ENCODE results near the gene GRID1. TPM values are rescaled to one million over a fixed set of nuclear protein-coding genes. Genes with fewer than 3 reads are reported as not detected.

The GRID1 gene
- total and polyA plus RNA-seq, 9 of the 15 experiments (the other 6 are each of a cell fraction or from before 2014, with no cell fraction given): 0.01 to 7.2 (median 1.2) TPM

- intact Hi-C loops (cut with micrococcal nuclease): no loop called here
- DNase-seq (ENCODE audit: extremely low read depth in 1 of 4, low spot score in 3 of 4) (no peak), ATAC-seq (no peak), FAIRE-seq (no peak)
- Histone ChIP-seq H3K27ac (ENCODE audit: extremely low read depth, low read depth, low read length) (no peak overlapping the region), H3K9ac (ENCODE audit: insufficient read depth in 1 of 2, low read depth in 2 of 2, low read length in 2 of 2) (no peak overlapping the region), H3K9me3 (replicated peaks; ENCODE audit: control insufficient read depth, insufficient read depth, low read depth, low read length) (no peaks in the 10 kb centered on the region), H3K36me3 (ENCODE audit: control insufficient read depth, insufficient read depth, low read length) (no peaks in the 10 kb centered on the region), H3K9me1 (ENCODE audit: control insufficient read depth, insufficient read depth, low read length) (no peaks in the 10 kb centered on the region), H3K4me1 (replicated peaks in 1 of 2; ENCODE audit: control insufficient read depth in 2 of 2, insufficient read depth in 2 of 2, low read length in 2 of 2) (no peaks in the 10 kb centered on the region), H3K79me2 (ENCODE audit: control insufficient read depth, insufficient read depth, low read length) (no peaks in the 10 kb centered on the region), H2AFZ (ENCODE audit: low read depth, low read length) (no peak overlapping the region), H3K4me2 (ENCODE audit: insufficient read depth, low read length) (no peak overlapping the region), H3K4me3 (no peak overlapping the region), H3K27me3 (ENCODE audit: control insufficient read depth in 2 of 2, insufficient read depth in 2 of 2, low read length in 2 of 2) (no peaks in the 10 kb centered on the region), H4K20me1 (replicated peaks; ENCODE audit: control insufficient read depth, insufficient read depth, low read length) (no peaks in the 10 kb centered on the region)
- POLR2A ChIA-PET: no interaction called here
- CTCF ChIA-PET (ENCODE audit: low intra/inter-chr PET ratio): no interaction called here
- in situ Hi-C loops (cut with MboI): no loop called here
- no TSS peak for BruUV-seq (replicated peaks)
- 0% methylated on average over 2 of the region's 2 CpGs for WGBS (ENCODE audit: insufficient coverage, low coverage, missing lambda C conversion rate)
- TF ChIP-seq TARDBP (IDR thresholded peaks at IDR 0.05) (no peak), POLR2AphosphoS2 (IDR thresholded peaks at IDR 0.05; ENCODE audit: low read length) (no peak), TBP (optimal IDR thresholded peaks at IDR 0.05; ENCODE audit: low read depth, low read length) (no peak), ZHX1 (conservative IDR thresholded peaks at IDR 0.05; ENCODE audit: low read length) (no peak), ZNF280B (CRISPR knock-in tag; IDR thresholded peaks at IDR 0.05) (no peak), ZNF668 (CRISPR knock-in tag; IDR thresholded peaks at IDR 0.05) (no peak), STAT6 (CRISPR knock-in tag; IDR thresholded peaks at IDR 0.05) (no peak), BRCA1 (IDR thresholded peaks at IDR 0.05) (no peak), BRCA1 (CRISPR knock-in tag; IDR thresholded peaks at IDR 0.05) (no peak), ETV5 (CRISPR knock-in tag; IDR thresholded peaks at IDR 0.05; ENCODE audit: low read depth) (no peak), TRIM28 (IDR thresholded peaks at IDR 0.05) (no peak), CBX8 (IDR thresholded peaks at IDR 0.05; ENCODE audit: borderline replicate concordance, extremely low read depth, low read depth, low read length, poor library complexity, severe bottlenecking) (no peak), ATF2 (CRISPR knock-in tag; IDR thresholded peaks at IDR 0.05) (no peak), HOMEZ (CRISPR knock-in tag; IDR thresholded peaks at IDR 0.05) (no peak)
Measured at GRCh38 chr10:86102031-86102430, 264.6 kb downstream of the GRID1 start.
